AG10803 (cell line): ENCODE measurements around the gene SRM.
A peak's percentile ranks its signal among the peaks of the same experiment; 100 is the strongest.
"Not testable (repeated sequence)": the region's sequence is repeated elsewhere in the genome, so short reads cannot be mapped to it uniquely, and the experiment has no call there.

Source experiments
- DNase-seq: peaks from one replicate; pipeline ENCODE4 v3.0.0; 2010; ENCODE audit warnings: low read depth
- H3K4me3 ChIP-seq: 2 replicates; pipeline ENCODE4 v1.5.1; 2011; ENCODE audit warnings: mild to moderate bottlenecking, low read length, control low read depth
- CTCF ChIP-seq: conservative IDR thresholded peaks from 2 replicates; pipeline ENCODE4 v1.5.1; 2011; ENCODE audit warnings: mild to moderate bottlenecking, low read length, control low read depth, inconsistent platforms

Gene SRM

DNA sequence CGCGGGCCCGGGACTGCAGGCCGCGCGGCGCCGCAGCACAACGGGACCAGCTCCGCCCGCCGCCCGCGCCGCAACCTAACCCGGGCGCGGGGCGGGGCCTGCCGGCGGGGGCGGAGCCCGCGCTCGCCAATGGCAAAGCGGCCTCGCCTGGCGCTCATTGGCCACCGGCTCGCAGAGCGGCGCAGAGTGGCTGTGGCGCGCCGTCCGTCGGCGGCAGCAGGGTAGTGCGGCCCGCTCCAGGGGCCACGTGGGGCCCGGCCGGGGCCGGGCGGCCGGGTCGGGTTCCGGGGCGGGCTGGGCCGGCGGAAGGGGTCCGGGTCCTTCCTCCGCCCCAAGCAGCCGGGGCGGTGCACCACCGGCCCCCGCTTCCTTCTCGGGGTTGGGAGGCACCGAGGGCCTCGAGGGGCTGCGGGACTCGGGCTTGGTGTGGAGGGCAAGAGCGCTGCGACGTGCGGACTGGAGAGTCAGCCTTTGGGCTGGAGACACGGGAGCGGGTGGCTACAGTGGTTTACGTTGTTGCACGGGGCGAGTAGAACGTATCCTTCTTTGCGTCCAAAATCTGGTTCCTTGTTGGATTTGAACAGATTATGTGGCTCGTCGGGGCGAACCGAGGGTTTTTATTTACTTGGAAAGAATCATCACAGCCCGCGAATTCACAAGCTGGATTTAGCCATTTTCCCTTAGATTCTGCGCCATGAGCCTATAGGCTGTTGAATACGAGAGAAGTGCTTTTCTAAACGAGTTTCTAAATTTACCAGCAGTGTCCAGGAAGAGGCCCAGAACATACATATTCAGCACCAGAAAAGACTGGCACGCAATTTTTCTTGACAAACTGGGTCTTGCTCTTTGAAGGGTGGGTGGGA lies at the start of gene SRM:
Gene SRM (minus strand): TSS at position 51 of the 863 bp plus-strand sequence. CDS start 75 bp downstream, outside the sequence.
- H3K4me3 ChIP-seq: peak within 1 kb of the TSS; percentile 83
- TF ChIP-seq CTCF: peak; percentile 25
- peak; percentile 85 for DNase-seq

DNA sequence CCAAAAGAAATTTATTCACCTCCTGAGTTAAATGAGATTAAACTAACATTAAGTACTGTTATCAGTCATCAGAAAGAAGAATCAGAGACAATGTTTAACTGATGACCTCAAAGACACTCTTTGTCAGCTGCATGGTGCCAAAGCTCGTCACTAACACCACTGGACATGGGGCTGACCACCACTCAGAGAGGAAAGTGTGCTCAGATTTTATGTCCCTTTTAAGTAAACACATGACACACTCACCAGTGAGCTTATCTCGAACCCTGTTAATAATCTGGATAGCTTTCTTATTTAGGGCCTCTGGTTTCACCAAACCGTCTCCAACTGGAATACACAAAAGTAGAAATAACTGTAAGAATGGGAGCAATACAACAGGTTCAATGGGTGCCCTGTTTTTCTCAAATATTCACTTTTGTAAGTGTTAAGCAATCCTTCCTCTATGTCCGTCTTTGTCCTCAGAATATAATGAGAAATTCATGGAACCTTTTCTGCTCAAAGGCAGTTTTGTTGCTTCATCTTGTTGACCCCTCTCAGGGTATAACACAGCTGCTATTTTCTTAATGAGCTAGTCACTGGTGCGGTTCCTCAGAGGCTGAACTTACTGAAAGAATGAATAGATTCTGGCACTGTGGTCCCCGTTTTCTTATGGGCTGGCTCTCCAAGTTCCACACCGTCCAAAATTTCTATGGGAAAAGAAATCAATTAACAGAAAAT lies 49.4 kb upstream of the SRM start:
- TF ChIP-seq CTCF: no peak
- no peak for DNase-seq
- H3K4me3 ChIP-seq: no peak overlapping the region

DNA sequence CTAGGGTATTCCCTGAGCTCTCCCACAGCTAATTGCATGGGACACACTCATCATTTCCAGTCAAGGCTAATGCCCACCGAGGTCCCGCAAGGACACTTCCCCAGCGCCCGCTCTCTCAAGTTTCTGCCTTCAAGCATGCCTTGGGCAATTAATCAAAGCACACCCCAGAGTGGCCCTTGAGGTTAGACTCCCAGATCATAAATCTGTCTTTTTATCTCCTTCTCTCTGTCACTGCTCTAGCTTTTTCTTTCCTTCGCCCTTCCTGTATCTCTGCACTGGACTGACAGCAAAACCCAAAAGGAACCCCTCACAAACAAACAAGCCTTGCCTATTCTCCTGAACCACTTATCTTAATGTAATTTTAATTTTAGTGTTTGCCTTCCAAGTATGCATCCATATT lies 47.8 kb upstream of the SRM start:
- no peak for TF ChIP-seq CTCF
- H3K4me3 ChIP-seq: no peak overlapping the region
- no peak for DNase-seq

DNA sequence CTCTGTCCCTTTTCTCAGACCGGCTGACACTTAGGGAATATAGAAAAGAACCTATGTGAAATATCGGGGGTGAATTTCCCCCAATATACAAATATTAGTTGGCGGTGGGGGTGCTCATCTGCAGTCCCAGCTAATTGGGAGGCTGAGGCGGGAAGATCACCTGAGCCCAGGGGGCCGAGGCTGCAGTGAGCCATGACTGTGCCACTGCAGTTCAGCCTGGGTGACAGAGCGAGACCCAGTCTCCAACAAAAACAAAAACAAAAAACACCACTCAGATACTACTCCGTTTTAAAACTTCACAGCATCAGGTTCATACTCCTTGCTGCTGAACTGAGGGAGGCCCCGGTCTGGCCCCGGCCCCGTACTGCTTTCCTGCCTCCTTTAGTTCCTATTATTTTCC lies 45.8 kb upstream of the SRM start:
- TF ChIP-seq CTCF: no peak
- DNase-seq: no peak
- H3K4me3 ChIP-seq: no peak overlapping the region

- no peak overlapping the region for H3K4me3 ChIP-seq
- TF ChIP-seq CTCF: no peak
- no peak for DNase-seq
Measured at GRCh38 chr1:11101347-11101746, 41.5 kb upstream of the SRM start.

- H3K4me3 ChIP-seq, DNase-seq: not testable (repeated sequence)
Measured at GRCh38 chr1:11100806-11101205, 41.0 kb upstream of the SRM start.

DNA sequence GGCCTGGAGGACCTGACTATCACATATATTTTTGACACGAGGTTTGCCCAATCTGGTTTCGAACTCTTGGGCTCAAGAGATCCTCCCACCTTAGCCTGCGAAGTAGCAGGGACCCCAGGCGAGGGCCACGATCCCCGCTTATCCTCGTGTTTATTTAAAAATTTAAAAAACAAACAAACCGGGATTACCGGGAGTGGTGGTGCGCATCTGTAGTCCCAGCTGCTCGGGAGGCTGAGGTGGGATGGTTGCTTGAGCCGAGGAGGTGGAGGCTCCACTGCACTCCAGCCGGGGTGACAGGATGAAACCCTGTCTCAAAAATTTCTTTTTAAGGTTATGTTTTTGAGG lies 40.3 kb upstream of the SRM start:
- no peak for DNase-seq
- H3K4me3 ChIP-seq: peak overlapping the region; percentile 92
- TF ChIP-seq CTCF: no peak
